ENCODE measurements around the gene ADGRV1. TPM values are rescaled to one million over a fixed set of nuclear protein-coding genes. Genes with fewer than 3 reads are reported as not detected.

The ADGRV1 gene
- total and polyA plus RNA-seq, 2 donors (not counting 3 experiments of a cell fraction or from before 2014, with no cell fraction given) = 0.11 to 0.55 TPM

- Histone ChIP-seq H2AFZ (ENCODE audit: low read depth, low read length) (no peak overlapping the region), H3K9me3 (replicated peaks; ENCODE audit: control insufficient read depth, insufficient read depth, low read length) (no peaks in the 10 kb centered on the region), H3K36me3 (ENCODE audit: control insufficient read depth in 2 of 2, extremely low read depth in 1 of 2, insufficient read depth in 2 of 2, low read length in 2 of 2) (no peaks in the 10 kb centered on the region), H3K79me2 (ENCODE audit: control insufficient read depth, insufficient read depth, low read length) (no peaks in the 10 kb centered on the region), H3K4me2 (ENCODE audit: insufficient read depth, low read length) (no peak overlapping the region), H3K9ac (replicated peaks; ENCODE audit: extremely low read depth, insufficient read depth, low read length) (no peak overlapping the region), H3K27me3 (ENCODE audit: control insufficient read depth in 2 of 2, insufficient read depth in 2 of 2, low read length in 2 of 2) (no peaks in the 10 kb centered on the region), H3K4me1 (ENCODE audit: control insufficient read depth, extremely low read depth, insufficient read depth, low read length) (no peaks in the 10 kb centered on the region), H3K27ac (ENCODE audit: insufficient read depth, low read depth, low read length) (no peak overlapping the region), H4K20me1 (replicated peaks; ENCODE audit: control insufficient read depth, extremely low read depth, insufficient read depth, low read length) (no peaks in the 10 kb centered on the region), H3K4me3 (replicated peaks in 1 of 3; ENCODE audit: insufficient read depth in 1 of 3, low read depth in 1 of 3, low read length in 3 of 3) (no peak overlapping the region), H3K9me1 (replicated peaks; ENCODE audit: control insufficient read depth, extremely low read depth, insufficient read depth, low read length) (no peaks in the 10 kb centered on the region)
- CTCF ChIA-PET = no interaction called here
- POLR2A ChIA-PET = no interaction called here
- FAIRE-seq (no peak), DNase-seq (ENCODE audit: low read depth, low spot score) (no peak)
- dilution Hi-C loops (cut with MboI; ENCODE audit: extremely low pct_ligation_motif_present, low sequenced_read_pairs) (no loop called here), intact Hi-C loops (cut with micrococcal nuclease) (no loop called here)
- BruUV-seq (replicated peaks) = no TSS peak
- TF ChIP-seq JUN (IDR thresholded peaks at IDR 0.05; ENCODE audit: borderline replicate concordance, insufficient read depth, insufficient read length, low read depth) (no peak), EZH2 (IDR thresholded peaks at IDR 0.05; ENCODE audit: borderline replicate concordance, low read depth, low read length, severe bottlenecking) (no peak), MAX (IDR thresholded peaks at IDR 0.05; ENCODE audit: insufficient read depth, insufficient read length) (no peak), MYC (IDR thresholded peaks at IDR 0.05; ENCODE audit: low read depth, low read length) (no peak), CTCF (IDR thresholded peaks at IDR 0.05; ENCODE audit: extremely low read depth in 1 of 2, insufficient read depth in 1 of 2, low read depth in 1 of 2, low read length in 2 of 2) (no peak), POLR2AphosphoS5 (IDR thresholded peaks at IDR 0.05; ENCODE audit: insufficient read depth, low read depth, low read length) (no peak), POLR2A (IDR thresholded peaks at IDR 0.05; ENCODE audit: low read depth, low read length) (no peak), GATA2 (IDR thresholded peaks at IDR 0.05; ENCODE audit: insufficient read depth, insufficient read length, low read depth, low read length) (no peak), FOS (IDR thresholded peaks at IDR 0.05; ENCODE audit: borderline replicate concordance, insufficient read depth, low read length) (no peak)
Observed at GRCh38 chr5:90901261-90901660, 342.7 kb downstream of the ADGRV1 start.
